Stimulated activated naive CD8-positive, alpha-beta T cell treated with anti-CD3 and anti-CD28 coated beads, Interleukin-15, Interleukin-2, amounts not matched to agents 100 ng/mL and 50 ng/mL, for 24 hours (primary cell): ENCODE measurements around the gene ZNF202.
A peak's percentile ranks its signal among the peaks of the same experiment; 100 is the strongest.
"Not testable (repeated sequence)": the region's sequence is repeated elsewhere in the genome, so short reads cannot be mapped to it uniquely, and the experiment has no call there.

Experiments used
- H3K27ac Mint-ChIP-seq: one replicate; pipeline ENCODE4 v1.8.0; 2021; ENCODE audit warnings: mild to moderate bottlenecking, mixed read lengths
- H3K27me3 Mint-ChIP-seq: one replicate; pipeline ENCODE4 v1.8.0; 2021; ENCODE audit warnings: mixed read lengths
- H3K36me3 Mint-ChIP-seq: one replicate; pipeline ENCODE4 v1.8.0; 2021; ENCODE audit warnings: low read depth, mixed read lengths
- H3K4me1 Mint-ChIP-seq: one replicate; pipeline ENCODE4 v1.8.0; 2021; ENCODE audit warnings: low read depth, mixed read lengths
- H3K4me3 Mint-ChIP-seq: one replicate; pipeline ENCODE4 v1.8.0; 2021; ENCODE audit warnings: mild to moderate bottlenecking, mixed read lengths
- H3K9me3 Mint-ChIP-seq: one replicate; pipeline ENCODE4 v1.8.0; 2021; ENCODE audit warnings: mixed read lengths

Gene ZNF202

DNA sequence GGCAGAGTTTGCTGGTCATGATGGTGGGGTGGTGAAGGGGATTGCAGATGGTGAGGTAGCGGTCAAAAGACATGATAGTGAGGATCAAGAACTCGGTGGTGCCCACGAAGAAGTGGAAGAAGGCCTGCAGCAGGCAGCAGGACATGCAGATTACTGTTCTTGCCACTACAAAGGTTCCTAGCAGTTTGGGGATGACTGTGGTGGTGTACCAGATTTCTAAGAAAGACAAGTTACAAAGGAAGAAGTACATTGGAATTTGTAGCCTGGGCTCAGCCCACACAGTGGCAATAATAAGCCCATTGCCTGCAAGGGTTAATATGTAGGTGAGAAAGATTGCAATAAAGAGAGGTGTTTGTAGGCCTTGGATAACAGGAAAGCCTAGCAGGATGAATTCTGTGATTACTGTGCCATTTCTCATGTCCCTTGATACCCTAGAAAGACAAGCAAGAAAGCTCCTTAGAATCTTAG is 12.7 kb upstream of the ZNF202 start, which contains the start of gene OR6X1:
Gene OR6X1, minus strand, starts transcription at position 418 of the 468 bp plus-strand sequence. Its CDS starts 0 bp downstream, at position 418.
- H3K27me3 Mint-ChIP-seq = peaks cover 45% of the 10 kb centered on the region
- H3K9me3 Mint-ChIP-seq = no peaks in the 10 kb centered on the region
- H3K27ac Mint-ChIP-seq = no peak within 1 kb of the TSS
- H3K4me1 Mint-ChIP-seq = no peaks in the 10 kb centered on the region
- H3K4me3 Mint-ChIP-seq = no peak within 1 kb of the TSS
- no peaks in the 10 kb centered on the region for H3K36me3 Mint-ChIP-seq

DNA sequence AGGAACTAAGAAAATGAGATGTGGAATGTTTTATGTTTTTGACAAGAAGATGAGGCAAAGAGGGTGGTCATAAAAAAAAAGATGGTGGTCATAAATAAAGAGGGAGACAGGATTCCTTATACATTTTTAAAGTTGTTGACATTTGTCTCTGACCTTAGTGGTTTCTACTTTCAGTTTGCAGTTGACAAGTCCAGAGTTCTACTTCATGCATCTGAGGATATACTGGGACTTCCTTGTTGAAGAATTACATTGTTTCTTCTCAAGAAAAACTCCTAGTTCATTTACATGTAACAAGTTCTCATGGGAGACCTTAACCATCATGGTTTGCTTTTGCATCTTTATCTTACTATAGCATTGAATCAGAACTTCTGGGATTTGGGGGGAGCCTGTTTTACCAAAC is 11.7 kb upstream of the ZNF202 start:
- H3K36me3 Mint-ChIP-seq = no peaks in the 10 kb centered on the region
- H3K27ac Mint-ChIP-seq = no peak overlapping the region
- peaks cover 49% of the 10 kb centered on the region for H3K27me3 Mint-ChIP-seq
- no peak overlapping the region for H3K4me3 Mint-ChIP-seq
- H3K9me3 Mint-ChIP-seq = no peaks in the 10 kb centered on the region
- H3K4me1 Mint-ChIP-seq = no peaks in the 10 kb centered on the region

DNA sequence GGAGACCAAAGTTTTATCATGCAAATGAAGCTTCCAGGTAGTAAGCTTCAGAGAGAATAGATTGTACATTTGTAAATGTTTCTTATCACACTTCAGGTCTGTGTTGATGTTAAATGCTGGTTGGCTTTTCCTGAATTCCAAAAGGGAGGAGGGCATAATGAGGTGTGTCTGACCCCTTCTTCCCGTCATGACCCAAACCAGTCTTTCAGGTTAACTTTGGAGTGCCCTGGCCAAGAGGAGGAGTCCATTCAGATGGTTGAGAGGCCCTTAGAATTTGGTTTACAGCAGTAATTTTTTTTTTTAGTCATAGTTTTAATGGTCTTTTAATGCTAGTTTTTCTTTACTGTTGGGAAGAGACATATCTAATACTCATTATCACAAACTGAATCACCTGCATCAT is 10.3 kb upstream of the ZNF202 start:
- no peaks in the 10 kb centered on the region for H3K9me3 Mint-ChIP-seq
- no peaks in the 10 kb centered on the region for H3K36me3 Mint-ChIP-seq
- no peak overlapping the region for H3K27ac Mint-ChIP-seq
- H3K27me3 Mint-ChIP-seq = peaks cover 54% of the 10 kb centered on the region
- H3K4me1 Mint-ChIP-seq = no peaks in the 10 kb centered on the region
- H3K4me3 Mint-ChIP-seq = no peak overlapping the region

DNA sequence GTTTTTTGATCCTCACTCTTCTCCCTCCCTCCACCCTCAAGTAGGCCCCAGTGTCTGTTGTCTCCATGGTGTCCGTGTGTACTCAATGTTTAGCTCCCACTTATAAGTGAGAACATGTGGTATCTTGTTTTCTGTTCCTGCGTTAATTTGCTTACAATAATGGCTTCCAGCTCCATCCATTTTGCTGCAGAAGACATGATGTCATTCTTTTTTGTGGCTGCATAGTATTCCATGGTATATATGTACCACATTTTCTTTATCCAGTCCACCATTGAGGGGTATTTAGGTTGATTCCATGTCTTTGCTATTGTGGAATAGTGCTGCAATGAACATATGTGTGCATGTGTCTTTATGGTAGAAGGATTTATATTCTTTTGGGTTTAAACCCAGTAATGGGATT is 6.9 kb upstream of the ZNF202 start:
- H3K36me3 Mint-ChIP-seq, H3K27ac Mint-ChIP-seq, H3K9me3 Mint-ChIP-seq, H3K4me3 Mint-ChIP-seq, H3K4me1 Mint-ChIP-seq: not testable (repeated sequence)
- H3K27me3 Mint-ChIP-seq = peaks cover 50% of the 10 kb centered on the region

DNA sequence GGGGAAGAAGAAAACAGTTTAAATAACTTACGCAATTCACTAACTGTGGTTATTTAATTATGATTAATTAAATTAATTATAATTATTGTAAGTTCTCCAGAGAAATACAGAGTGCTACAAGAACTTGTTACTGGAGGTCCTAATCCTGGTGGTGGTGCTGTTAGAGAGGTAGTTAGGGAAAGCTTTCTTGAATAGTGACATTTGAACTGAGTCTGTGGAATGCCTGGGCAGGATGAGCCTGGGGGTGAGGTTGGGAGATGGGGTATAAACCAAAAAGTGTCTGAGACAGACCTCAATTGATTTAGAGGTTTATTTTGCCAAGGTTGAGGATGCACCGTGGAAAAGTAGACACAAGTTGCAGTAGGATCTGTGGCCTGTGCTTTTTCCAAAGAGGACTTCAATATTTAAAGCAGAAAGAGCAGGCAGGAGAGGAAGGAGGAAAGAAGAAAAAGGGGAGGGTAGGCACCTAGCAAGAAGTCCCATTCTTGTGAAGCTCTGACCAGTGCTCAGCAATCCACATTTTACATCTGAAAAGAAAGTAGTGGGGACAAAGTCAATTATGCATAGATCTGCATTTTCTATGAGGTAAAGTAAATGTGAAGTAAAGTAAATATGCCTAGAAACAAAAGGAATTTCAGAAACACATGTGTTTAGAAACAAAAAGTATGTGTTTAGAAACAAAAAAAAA is 4.4 kb upstream of the ZNF202 start:
- H3K27me3 Mint-ChIP-seq = peaks cover 28% of the 10 kb centered on the region
- peaks cover 14% of the 10 kb centered on the region for H3K4me1 Mint-ChIP-seq
- H3K4me3 Mint-ChIP-seq = no peak overlapping the region
- no peaks in the 10 kb centered on the region for H3K36me3 Mint-ChIP-seq
- no peak overlapping the region for H3K27ac Mint-ChIP-seq
- H3K9me3 Mint-ChIP-seq = no peaks in the 10 kb centered on the region

DNA sequence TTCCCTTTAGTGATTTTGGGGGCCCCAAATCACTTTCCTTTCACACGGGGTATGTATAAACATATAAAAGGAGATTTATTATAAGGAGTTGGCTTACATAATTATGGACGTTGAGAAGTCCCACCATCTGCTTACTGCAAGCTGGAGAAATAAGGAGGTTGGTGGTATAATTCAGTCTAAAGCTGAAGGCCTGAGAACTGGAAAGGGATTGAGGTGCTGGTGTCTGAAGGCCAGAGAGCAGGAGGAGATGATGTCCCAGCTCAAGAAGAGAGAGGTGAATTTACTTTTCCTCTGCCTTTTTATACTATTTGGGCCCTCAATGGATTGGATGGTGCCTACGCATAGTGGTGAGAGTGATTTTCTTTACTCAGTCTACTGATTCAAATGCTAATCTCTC is 1.3 kb upstream of the ZNF202 start:
- peaks cover 2% of the 10 kb centered on the region for H3K27me3 Mint-ChIP-seq
- H3K9me3 Mint-ChIP-seq = no peaks in the 10 kb centered on the region
- peak overlapping the region; percentile 93 for H3K27ac Mint-ChIP-seq
- H3K4me1 Mint-ChIP-seq = peaks cover 39% of the 10 kb centered on the region
- peak overlapping the region; percentile 89 for H3K4me3 Mint-ChIP-seq
- peaks cover 14% of the 10 kb centered on the region for H3K36me3 Mint-ChIP-seq

DNA sequence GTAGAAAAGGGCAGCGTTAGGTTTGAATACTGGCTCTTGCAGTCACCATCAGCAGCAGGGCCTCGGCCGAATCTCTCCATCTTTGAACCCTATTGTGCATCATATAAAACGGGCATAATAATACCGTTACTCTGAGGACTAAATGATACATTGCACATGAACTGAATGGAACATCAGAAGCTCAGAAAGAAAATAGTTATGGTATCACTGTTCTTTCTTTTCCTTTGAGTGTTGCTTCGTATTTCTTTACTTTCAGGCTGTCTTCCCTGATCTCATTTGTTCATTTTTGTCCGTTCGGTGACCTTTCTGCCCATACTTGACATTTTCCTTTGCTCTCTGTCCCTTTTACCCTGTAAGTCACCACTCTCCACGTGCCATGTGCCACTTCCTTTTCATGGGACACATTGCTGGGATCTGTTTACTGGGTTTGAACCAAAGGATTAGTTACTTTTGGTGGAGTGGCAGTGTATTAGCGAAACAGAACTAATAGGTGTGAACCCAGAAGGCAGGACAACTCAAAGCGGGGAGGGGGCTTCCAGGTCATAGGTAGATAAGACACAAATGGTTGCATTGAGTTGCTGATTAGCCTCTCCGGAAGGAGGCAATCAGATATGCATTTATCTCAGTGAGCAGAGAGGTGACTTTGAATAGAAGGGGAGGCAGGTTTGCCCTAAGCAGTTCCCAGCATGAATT is 717 bp upstream of the ZNF202 start:
- Mint-ChIP-seq H3K36me3 (peaks cover 19% of the 10 kb centered on the region), H3K4me3 (peak overlapping the region; percentile 89), H3K4me1 (peaks cover 39% of the 10 kb centered on the region), H3K27me3 (no peaks in the 10 kb centered on the region), H3K9me3 (no peaks in the 10 kb centered on the region), H3K27ac (peak overlapping the region; percentile 93)

DNA sequence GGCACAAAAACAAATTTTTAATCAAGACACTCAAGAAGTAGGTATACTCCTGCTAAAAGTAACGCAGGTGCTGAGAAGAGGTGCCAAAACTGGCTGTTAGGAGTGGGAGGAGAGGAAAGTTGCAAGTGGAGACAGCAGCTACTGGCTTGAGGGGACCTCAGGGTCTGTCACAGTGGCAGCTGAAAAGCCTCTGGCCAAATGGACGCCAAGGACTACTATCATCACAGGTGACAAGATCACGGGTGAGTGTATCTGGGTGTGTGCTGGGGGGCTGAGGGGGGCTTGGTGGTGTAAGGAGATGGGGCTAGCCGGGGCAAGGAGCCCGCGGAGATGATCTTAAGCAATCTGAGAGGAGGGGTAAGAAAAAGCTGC is 687 bp downstream of the ZNF202 start:
- Mint-ChIP-seq H3K27ac (peak overlapping the region; percentile 90), H3K4me1 (peaks cover 39% of the 10 kb centered on the region), H3K4me3 (peak overlapping the region; percentile 89), H3K36me3 (peaks cover 21% of the 10 kb centered on the region), H3K9me3 (no peaks in the 10 kb centered on the region), H3K27me3 (no peaks in the 10 kb centered on the region)

DNA sequence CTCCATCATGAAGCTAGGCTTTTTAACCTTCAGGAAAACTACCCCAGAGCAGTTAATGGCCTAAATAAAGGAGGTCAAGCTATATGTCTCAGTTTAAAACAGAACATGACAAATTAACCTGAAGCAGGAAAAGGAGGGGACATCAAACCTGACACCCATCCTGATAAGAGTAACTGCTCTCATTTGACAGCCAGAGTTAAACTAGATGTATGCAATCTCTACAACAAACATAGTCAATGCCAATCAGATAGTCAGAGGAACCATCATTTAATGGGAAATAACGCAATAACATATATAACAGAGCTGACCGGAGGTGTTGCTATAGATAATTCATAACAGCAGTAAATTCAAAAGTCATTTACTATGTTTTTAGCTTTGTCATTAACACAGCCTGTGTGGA is 3.1 kb downstream of the ZNF202 start:
- H3K9me3 Mint-ChIP-seq = no peaks in the 10 kb centered on the region
- H3K27me3 Mint-ChIP-seq = no peaks in the 10 kb centered on the region
- peaks cover 39% of the 10 kb centered on the region for H3K4me1 Mint-ChIP-seq
- no peak overlapping the region for H3K27ac Mint-ChIP-seq
- peaks cover 21% of the 10 kb centered on the region for H3K36me3 Mint-ChIP-seq
- no peak overlapping the region for H3K4me3 Mint-ChIP-seq

DNA sequence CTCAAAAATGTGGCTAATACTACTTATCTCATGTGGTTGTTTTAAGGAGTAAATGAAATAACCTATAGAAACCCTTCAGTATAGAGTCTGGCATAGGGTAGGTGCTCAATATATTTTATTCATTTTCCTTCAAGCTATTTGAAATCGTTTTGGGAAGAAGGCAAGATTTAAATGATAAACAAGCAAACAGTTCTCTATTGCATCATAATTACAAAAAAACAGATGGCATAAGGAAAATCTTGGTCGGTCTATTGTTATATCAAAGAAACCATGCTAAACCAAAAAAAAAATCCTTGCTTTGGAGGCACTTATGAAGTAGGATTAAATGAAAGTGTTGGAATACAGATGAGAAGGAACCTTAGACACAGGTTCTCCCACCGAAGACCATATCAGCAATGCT is 4.7 kb downstream of the ZNF202 start:
- Mint-ChIP-seq H3K27ac (no peak overlapping the region), H3K9me3 (no peaks in the 10 kb centered on the region), H3K27me3 (no peaks in the 10 kb centered on the region), H3K4me3 (no peak overlapping the region), H3K36me3 (peaks cover 21% of the 10 kb centered on the region), H3K4me1 (peaks cover 28% of the 10 kb centered on the region)

DNA sequence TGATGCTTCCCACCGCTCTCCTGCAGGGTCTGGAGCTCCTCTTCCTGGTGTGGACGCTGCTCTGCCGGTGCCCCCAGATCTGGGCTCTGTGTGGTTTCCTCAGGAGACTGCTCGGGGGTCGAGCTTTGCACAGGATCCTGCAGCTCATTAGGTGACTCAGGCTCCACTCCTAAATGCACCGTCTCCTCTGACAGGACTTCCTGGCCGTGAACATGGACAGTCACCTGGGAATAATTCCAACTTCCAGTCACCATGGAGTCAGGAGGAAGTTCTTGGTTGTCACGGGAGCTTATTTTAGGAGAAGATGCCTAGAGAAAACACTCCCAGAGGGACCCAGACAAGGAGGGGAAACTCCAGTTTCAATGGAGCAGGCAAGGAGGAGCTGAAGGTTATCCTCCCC is 11.9 kb downstream of the ZNF202 start:
- H3K36me3 Mint-ChIP-seq = peaks cover 51% of the 10 kb centered on the region
- peaks cover 38% of the 10 kb centered on the region for H3K9me3 Mint-ChIP-seq
- H3K27ac Mint-ChIP-seq = no peak overlapping the region
- no peaks in the 10 kb centered on the region for H3K4me1 Mint-ChIP-seq
- H3K27me3 Mint-ChIP-seq = no peaks in the 10 kb centered on the region
- H3K4me3 Mint-ChIP-seq = no peak overlapping the region

DNA sequence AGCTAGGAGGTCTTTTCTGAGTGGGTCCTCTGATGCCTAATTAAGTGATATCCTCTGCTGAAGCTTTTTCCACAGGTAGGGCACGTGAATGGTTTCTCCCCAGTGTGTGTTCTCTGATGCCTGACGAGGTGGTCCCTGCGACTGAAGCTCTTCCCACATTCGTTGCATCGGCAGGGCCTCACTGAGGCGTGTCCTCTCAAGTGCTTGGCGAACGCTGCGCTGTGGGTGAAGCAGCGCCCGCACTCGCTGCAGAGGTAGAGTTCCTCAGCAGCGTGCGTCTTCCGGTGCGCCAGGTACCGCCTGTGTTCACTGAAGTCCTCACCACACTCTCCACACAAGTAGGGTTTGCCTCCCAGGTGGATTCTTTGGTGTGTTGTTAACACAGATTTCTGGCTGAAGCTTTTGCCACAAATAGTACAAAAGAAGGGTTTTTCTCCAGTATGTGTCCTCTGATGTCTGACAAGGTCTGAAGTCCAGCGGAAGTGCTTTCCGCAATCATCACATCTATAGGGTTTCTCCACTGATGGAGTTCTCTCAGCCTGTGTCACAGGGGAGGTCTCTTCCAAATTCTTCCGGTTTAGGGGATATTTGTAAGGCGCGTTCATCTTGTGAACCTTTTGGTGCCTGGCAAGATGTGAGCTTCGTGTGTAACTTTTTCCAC is 15.3 kb downstream of the ZNF202 start:
- Mint-ChIP-seq H3K9me3 (peaks cover 44% of the 10 kb centered on the region), H3K4me3 (no peak overlapping the region), H3K27ac (no peak overlapping the region), H3K36me3 (peaks cover 68% of the 10 kb centered on the region), H3K4me1 (no peaks in the 10 kb centered on the region), H3K27me3 (no peaks in the 10 kb centered on the region)

DNA sequence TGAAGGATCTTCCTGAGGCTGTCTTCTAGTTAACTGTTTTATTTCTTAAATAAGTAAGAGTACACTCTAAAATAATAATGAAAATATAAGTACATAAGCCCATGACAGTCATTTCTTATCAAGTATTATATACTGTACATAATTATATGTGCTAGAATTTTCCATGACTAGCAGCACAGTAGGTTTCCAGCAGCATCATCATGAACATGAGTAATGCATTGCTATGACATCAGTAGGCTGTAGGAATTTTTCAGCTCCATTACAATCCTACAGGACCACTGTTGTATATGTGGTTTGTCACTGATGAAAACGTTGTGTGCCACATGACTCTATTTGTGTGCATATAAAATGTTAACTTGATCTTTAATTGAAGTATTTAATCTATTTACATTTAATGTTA is 22.0 kb downstream of the ZNF202 start:
- H3K4me3 Mint-ChIP-seq = no peak overlapping the region
- H3K27me3 Mint-ChIP-seq = peaks cover 21% of the 10 kb centered on the region
- H3K4me1 Mint-ChIP-seq = no peaks in the 10 kb centered on the region
- H3K27ac Mint-ChIP-seq = no peak overlapping the region
- peaks cover 16% of the 10 kb centered on the region for H3K36me3 Mint-ChIP-seq
- H3K9me3 Mint-ChIP-seq = peaks cover 4% of the 10 kb centered on the region

DNA sequence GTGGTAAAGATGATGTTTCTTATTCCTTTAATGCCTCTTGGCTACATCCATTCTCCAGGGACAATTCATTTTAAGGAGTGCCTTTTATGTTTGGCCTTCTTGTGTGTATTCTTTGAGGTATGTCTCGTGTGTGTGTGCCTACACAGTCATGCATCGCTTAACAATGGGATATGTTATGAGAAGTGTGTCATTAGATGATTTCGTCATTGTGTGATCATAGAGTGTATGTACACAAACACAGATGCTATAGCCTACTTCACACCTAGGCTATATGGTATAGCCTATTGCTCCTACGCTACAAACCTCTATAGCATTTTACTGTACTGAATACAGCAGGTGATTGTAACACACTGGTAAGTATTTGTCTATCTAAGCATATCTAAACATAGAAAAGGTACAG is 23.0 kb downstream of the ZNF202 start:
- Mint-ChIP-seq H3K27ac (no peak overlapping the region), H3K4me3 (no peak overlapping the region), H3K4me1 (no peaks in the 10 kb centered on the region), H3K9me3 (peaks cover 1% of the 10 kb centered on the region), H3K27me3 (peaks cover 21% of the 10 kb centered on the region), H3K36me3 (peaks cover 6% of the 10 kb centered on the region)

DNA sequence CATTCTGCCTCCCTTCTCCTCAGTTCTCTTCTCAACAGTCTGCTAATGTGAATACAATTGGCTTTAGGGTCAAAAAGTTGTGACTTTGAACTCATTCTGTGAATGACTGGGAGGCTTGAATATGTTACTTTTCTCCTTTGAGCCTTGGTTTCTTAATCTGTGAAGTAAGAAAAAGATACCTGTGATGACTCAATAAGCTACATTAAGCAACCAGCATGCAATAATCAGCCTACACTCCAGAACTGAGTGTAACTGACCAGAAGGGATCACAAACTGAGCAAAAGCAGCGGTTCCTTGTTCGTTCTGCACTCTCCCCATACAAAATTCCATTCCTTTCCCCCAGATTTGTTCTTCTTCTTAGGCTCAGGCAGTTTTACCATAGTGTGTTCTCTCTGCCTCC is 23.4 kb downstream of the ZNF202 start:
- Mint-ChIP-seq H3K4me1 (no peaks in the 10 kb centered on the region), H3K36me3 (peaks cover 2% of the 10 kb centered on the region), H3K4me3 (no peak overlapping the region), H3K9me3 (no peaks in the 10 kb centered on the region), H3K27ac (no peak overlapping the region), H3K27me3 (peaks cover 21% of the 10 kb centered on the region)
